ENCODE results near the gene ELF5.

ELF5 gene

DNA sequence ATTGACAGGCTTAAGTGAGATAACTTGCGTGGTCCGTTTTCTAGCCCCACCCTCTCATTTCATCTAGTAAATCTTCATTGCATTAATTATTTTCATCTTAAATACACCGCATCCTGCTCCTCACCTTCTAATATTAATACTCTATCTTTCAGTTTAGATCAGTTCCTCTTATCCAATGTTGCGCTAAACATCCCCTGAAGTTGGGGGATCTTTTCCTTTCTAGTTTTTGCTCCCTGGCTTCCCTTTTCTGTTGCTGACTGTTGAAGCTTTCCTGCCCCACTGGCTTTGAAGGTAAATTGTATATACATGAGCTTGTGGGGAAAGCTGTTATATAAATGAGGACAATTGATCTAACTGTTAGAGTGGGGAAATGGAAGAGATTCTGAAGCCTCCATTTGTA is 67.6 kb downstream of the ELF5 start:
- no peak overlapping the region for H2AFZ ChIP-seq (ENCODE audit: low read depth, low read length)
- H3K4me3 ChIP-seq (ENCODE audit: low read depth in 1 of 2, low read length in 2 of 2), result no peak overlapping the region
- no peak overlapping the region for H3K9ac ChIP-seq (ENCODE audit: low read depth, low read length)
- ATAC-seq (ENCODE audit: insufficient read depth, low read depth) (no peak), DNase-seq (no peak)
- H3K4me2 ChIP-seq (ENCODE audit: insufficient read depth, low read length), result no peak overlapping the region
- H3K4me1 ChIP-seq (ENCODE audit: insufficient read depth, low read length), result peaks cover 15% of the 10 kb centered on the region
- peaks cover 9% of the 10 kb centered on the region; the same call in 1 of the 2 replicates for H3K79me2 ChIP-seq (ENCODE audit: insufficient read depth, low read length)
- H3K27ac ChIP-seq (ENCODE audit: low read length), result no peak overlapping the region
- TF ChIP-seq, protein P1, sequence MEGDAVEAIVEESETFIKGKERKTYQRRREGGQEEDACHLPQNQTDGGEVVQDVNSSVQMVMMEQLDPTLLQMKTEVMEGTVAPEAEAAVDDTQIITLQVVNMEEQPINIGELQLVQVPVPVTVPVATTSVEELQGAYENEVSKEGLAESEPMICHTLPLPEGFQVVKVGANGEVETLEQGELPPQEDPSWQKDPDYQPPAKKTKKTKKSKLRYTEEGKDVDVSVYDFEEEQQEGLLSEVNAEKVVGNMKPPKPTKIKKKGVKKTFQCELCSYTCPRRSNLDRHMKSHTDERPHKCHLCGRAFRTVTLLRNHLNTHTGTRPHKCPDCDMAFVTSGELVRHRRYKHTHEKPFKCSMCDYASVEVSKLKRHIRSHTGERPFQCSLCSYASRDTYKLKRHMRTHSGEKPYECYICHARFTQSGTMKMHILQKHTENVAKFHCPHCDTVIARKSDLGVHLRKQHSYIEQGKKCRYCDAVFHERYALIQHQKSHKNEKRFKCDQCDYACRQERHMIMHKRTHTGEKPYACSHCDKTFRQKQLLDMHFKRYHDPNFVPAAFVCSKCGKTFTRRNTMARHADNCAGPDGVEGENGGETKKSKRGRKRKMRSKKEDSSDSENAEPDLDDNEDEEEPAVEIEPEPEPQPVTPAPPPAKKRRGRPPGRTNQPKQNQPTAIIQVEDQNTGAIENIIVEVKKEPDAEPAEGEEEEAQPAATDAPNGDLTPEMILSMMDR (IDR thresholded peaks at IDR 0.05; ENCODE audit: borderline replicate concordance, extremely low read depth, low read length, poor library complexity, severe bottlenecking), result no peak
- no peak for TF ChIP-seq EZH2 (IDR thresholded peaks at IDR 0.05; ENCODE audit: borderline replicate concordance, low read depth, low read length, severe bottlenecking)
- H3K36me3 ChIP-seq (ENCODE audit: insufficient read depth, low read length), result peaks cover 12% of the 10 kb centered on the region
- no peaks in the 10 kb centered on the region for H4K20me1 ChIP-seq (ENCODE audit: insufficient read depth, low read length)
- H3K27me3 ChIP-seq (ENCODE audit: insufficient read depth, low read length, poor library complexity), result no peaks in the 10 kb centered on the region
- H3K9me3 ChIP-seq (ENCODE audit: insufficient read depth, low read length, severe bottlenecking), result no peaks in the 10 kb centered on the region

- ATAC-seq (ENCODE audit: insufficient read depth, low read depth) (no peak), DNase-seq (no peak)
- no peaks in the 10 kb centered on the region for H3K9me3 ChIP-seq (ENCODE audit: insufficient read depth, low read length, severe bottlenecking)
- H2AFZ ChIP-seq (ENCODE audit: low read depth, low read length), result no peak overlapping the region
- no peak overlapping the region for H3K4me3 ChIP-seq (ENCODE audit: low read depth in 1 of 2, low read length in 2 of 2)
- no peak overlapping the region for H3K27ac ChIP-seq (ENCODE audit: low read length)
- no peaks in the 10 kb centered on the region for H4K20me1 ChIP-seq (ENCODE audit: insufficient read depth, low read length)
- no peaks in the 10 kb centered on the region for H3K27me3 ChIP-seq (ENCODE audit: insufficient read depth, low read length, poor library complexity)
- peaks cover 29% of the 10 kb centered on the region for H3K4me1 ChIP-seq (ENCODE audit: insufficient read depth, low read length)
- TF ChIP-seq EZH2 (IDR thresholded peaks at IDR 0.05; ENCODE audit: borderline replicate concordance, low read depth, low read length, severe bottlenecking), result no peak
- TF ChIP-seq, protein P1 (IDR thresholded peaks at IDR 0.05; ENCODE audit: borderline replicate concordance, extremely low read depth, low read length, poor library complexity, severe bottlenecking), result no peak
- H3K4me2 ChIP-seq (ENCODE audit: insufficient read depth, low read length), result no peak overlapping the region
- H3K79me2 ChIP-seq (ENCODE audit: insufficient read depth, low read length), result peaks cover 22% of the 10 kb centered on the region
- H3K9ac ChIP-seq (ENCODE audit: low read depth, low read length), result no peak overlapping the region
- H3K36me3 ChIP-seq (ENCODE audit: insufficient read depth, low read length), result no peaks in the 10 kb centered on the region
Measured at GRCh38 chr11:34444428-34444827, 69.2 kb downstream of the ELF5 start.

DNA sequence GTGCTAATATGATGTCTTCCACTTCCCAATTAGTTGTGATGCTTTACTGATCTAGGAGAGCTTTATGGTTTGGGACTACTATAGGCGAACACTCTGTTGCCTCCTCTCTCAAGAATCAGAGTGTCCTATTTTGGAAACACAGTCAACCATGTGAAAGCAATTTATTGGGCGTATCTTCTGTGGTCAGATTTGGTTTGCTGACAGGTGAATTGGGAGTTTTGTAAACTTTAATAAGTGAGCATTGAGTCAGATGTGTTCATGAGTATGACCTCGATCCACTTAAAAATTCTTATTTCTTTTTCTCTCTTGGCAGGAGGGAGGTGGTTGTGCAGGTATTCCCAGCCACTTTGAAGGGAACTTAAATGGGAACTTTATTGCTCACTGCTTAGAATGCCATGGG is 70.5 kb downstream of the ELF5 start:
- no peaks in the 10 kb centered on the region for H3K27me3 ChIP-seq (ENCODE audit: insufficient read depth, low read length, poor library complexity)
- peaks cover 23% of the 10 kb centered on the region for H3K4me1 ChIP-seq (ENCODE audit: insufficient read depth, low read length)
- H3K4me3 ChIP-seq (ENCODE audit: low read depth in 1 of 2, low read length in 2 of 2), result no peak overlapping the region
- no peak overlapping the region for H3K4me2 ChIP-seq (ENCODE audit: insufficient read depth, low read length)
- DNase-seq (no peak), ATAC-seq (ENCODE audit: insufficient read depth, low read depth) (no peak)
- H3K79me2 ChIP-seq (ENCODE audit: insufficient read depth, low read length), result peaks cover 25% of the 10 kb centered on the region
- no peaks in the 10 kb centered on the region for H4K20me1 ChIP-seq (ENCODE audit: insufficient read depth, low read length)
- no peaks in the 10 kb centered on the region for H3K9me3 ChIP-seq (ENCODE audit: insufficient read depth, low read length, severe bottlenecking)
- H3K27ac ChIP-seq (ENCODE audit: low read length), result no peak overlapping the region
- H3K9ac ChIP-seq (ENCODE audit: low read depth, low read length), result no peak overlapping the region
- no peaks in the 10 kb centered on the region for H3K36me3 ChIP-seq (ENCODE audit: insufficient read depth, low read length)
- H2AFZ ChIP-seq (ENCODE audit: low read depth, low read length), result no peak overlapping the region
- TF ChIP-seq, protein P1 (IDR thresholded peaks at IDR 0.05; ENCODE audit: borderline replicate concordance, extremely low read depth, low read length, poor library complexity, severe bottlenecking), result no peak
- no peak for TF ChIP-seq EZH2 (IDR thresholded peaks at IDR 0.05; ENCODE audit: borderline replicate concordance, low read depth, low read length, severe bottlenecking)

- ATAC-seq (ENCODE audit: insufficient read depth, low read depth) (no peak), DNase-seq (no peak)
- Histone ChIP-seq H3K9me3 (ENCODE audit: insufficient read depth, low read length, severe bottlenecking) (no peaks in the 10 kb centered on the region), H3K4me2 (ENCODE audit: insufficient read depth, low read length) (no peak overlapping the region), H3K4me3 (ENCODE audit: low read depth in 1 of 2, low read length in 2 of 2) (no peak overlapping the region), H3K9ac (ENCODE audit: low read depth, low read length) (no peak overlapping the region), H2AFZ (ENCODE audit: low read depth, low read length) (no peak overlapping the region), H3K4me1 (ENCODE audit: insufficient read depth, low read length) (peaks cover 27% of the 10 kb centered on the region), H3K27me3 (ENCODE audit: insufficient read depth, low read length, poor library complexity) (no peaks in the 10 kb centered on the region), H3K79me2 (ENCODE audit: insufficient read depth, low read length) (peaks cover 25% of the 10 kb centered on the region), H3K36me3 (ENCODE audit: insufficient read depth, low read length) (no peaks in the 10 kb centered on the region), H4K20me1 (ENCODE audit: insufficient read depth, low read length) (no peaks in the 10 kb centered on the region), H3K27ac (ENCODE audit: low read length) (no peak overlapping the region)
- TF ChIP-seq, protein P1 (IDR thresholded peaks at IDR 0.05; ENCODE audit: borderline replicate concordance, extremely low read depth, low read length, poor library complexity, severe bottlenecking), result no peak
- no peak for TF ChIP-seq EZH2 (IDR thresholded peaks at IDR 0.05; ENCODE audit: borderline replicate concordance, low read depth, low read length, severe bottlenecking)
Measured at GRCh38 chr11:34441814-34442213, 71.8 kb downstream of the ELF5 start.
